Panc1 (cell line): Measurements from ENCODE around the gene HOXC11. TPM values are rescaled to one million over a fixed set of nuclear protein-coding genes. Genes with fewer than 3 reads are reported as not detected.

Experiments
- ATAC-seq: fragments of 200-7000 bp; cut with Tn5 transposase; 2 replicates; pipeline ENCODE4 v1.9.1; 2020; ENCODE audit warnings: mild to moderate bottlenecking, moderate library complexity
- BruUV-seq: library from RNA; stranded (reverse); fragments of 400-500 nt; replicated peaks from 2 replicates; lab custom pipeline; 2021; lab: Mats Ljungman, UMichigan
- CTCF ChIA-PET: fragments of 300-600 bp; sonication (Branson Sonifier 250); formaldehyde crosslinking; loops from one replicate; lab custom pipeline; 2022; ENCODE audit warnings: antibody characterized with exemption; lab: Charles Lee
- POLR2A ChIA-PET: fragments of 300-600 bp; sonication (Branson Sonifier 250); formaldehyde crosslinking; loops from one replicate; lab custom pipeline; 2022; ENCODE audit warnings: antibody characterized with exemption; lab: Charles Lee
- DNase-seq: peaks from one replicate; pipeline ENCODE4 v3.0.0-alpha.2; 2010; ENCODE audit warnings: low read depth, low spot score
- H3K27ac ChIP-seq: 2 replicates; pipeline ENCODE4 v1.5.1; 2011; ENCODE audit warnings: mild to moderate bottlenecking, low read length, inconsistent platforms
- H3K27me3 ChIP-seq: fragments of 200-500 bp; sonication (Bioruptor generic); 2 replicates; pipeline ENCODE4 v1.6.0; 2014; ENCODE audit warnings: low read length, inconsistent platforms; ENCODE audit not compliant: control insufficient read depth, insufficient read depth
- H3K36me3 ChIP-seq: fragments of 200-500 bp; sonication (Bioruptor generic); 2 replicates; pipeline ENCODE4 v1.5.1; 2014; ENCODE audit warnings: inconsistent platforms, mild to moderate bottlenecking, low read length, moderate library complexity; ENCODE audit not compliant: control insufficient read depth, insufficient read depth
- H3K4me1 ChIP-seq: 2 replicates; pipeline ENCODE4 v1.5.1; 2011; ENCODE audit warnings: inconsistent platforms, mild to moderate bottlenecking, low read length, moderate library complexity; ENCODE audit not compliant: control insufficient read depth, insufficient read depth
- H3K4me3 ChIP-seq, 2 experiments: 2 replicates each; pipeline ENCODE4 v1.5.1; 2011 to 2012; ENCODE audit warnings: low read depth in 2 of 2, low read length in 2 of 2, mild to moderate bottlenecking in 2 of 2, inconsistent platforms in 1 of 2, moderate library complexity in 1 of 2
- H3K9me3 ChIP-seq: fragments of 200-500 bp; sonication (Bioruptor generic); 2 replicates; pipeline ENCODE4 v1.5.1; 2014; ENCODE audit warnings: low read depth, mild to moderate bottlenecking, inconsistent platforms, low read length, moderate library complexity; ENCODE audit not compliant: control insufficient read depth, insufficient read depth
- CTCF ChIP-seq: fragments of 450-650 bp; IDR thresholded peaks from 2 replicates; pipeline ENCODE4 v1.5.1; 2017; ENCODE audit warnings: mild to moderate bottlenecking
- POLR2AphosphoS5 ChIP-seq: IDR thresholded peaks from 2 replicates; pipeline ENCODE4 v1.6.1; 2012; ENCODE audit warnings: mild to moderate bottlenecking, low read depth, low read length, moderate library complexity
- REST ChIP-seq, 2 experiments: IDR thresholded peaks; 2 replicates each; pipeline ENCODE4 v1.6.1; 2011 to 2012; ENCODE audit warnings: low read depth in 2 of 2, control low read depth in 1 of 2, low read length in 1 of 2, mild to moderate bottlenecking in 1 of 2, moderate library complexity in 1 of 2; ENCODE audit not compliant: insufficient read depth in 1 of 2
- SIN3A ChIP-seq: IDR thresholded peaks from 2 replicates; pipeline ENCODE4 v1.6.1; 2012; ENCODE audit warnings: low read depth, mild to moderate bottlenecking, low read length, moderate library complexity, borderline replicate concordance; ENCODE audit not compliant: insufficient read depth
- TCF7L2 ChIP-seq: IDR thresholded peaks from 2 replicates; pipeline ENCODE4 v1.6.1; 2011; ENCODE audit warnings: mild to moderate bottlenecking, low read depth, low read length, inconsistent platforms
- in situ Hi-C: cut with HindIII; loops from 2 replicates; pipeline ENCODE4 v1.10.0; 2016; ENCODE audit warnings: low sequenced_read_pairs, low pct_unique_long_range_greater_than_20kb
- intact Hi-C: fragments of 100-400 bp; cut with micrococcal nuclease; formaldehyde crosslinking; loops from one replicate; pipeline ENCODE4 v1.10.0; 2022; ENCODE audit not compliant: unreplicated experiment
- total RNA-seq: library from RNA; stranded (reverse); gene quantifications from one replicate; pipeline ENCODE4 v1.2.1, GENCODE V29; 2021; ENCODE audit not compliant: unreplicated experiment

Gene HOXC11
- total RNA-seq, 1 experiment from 2014 or later: 17.0 TPM

DNA sequence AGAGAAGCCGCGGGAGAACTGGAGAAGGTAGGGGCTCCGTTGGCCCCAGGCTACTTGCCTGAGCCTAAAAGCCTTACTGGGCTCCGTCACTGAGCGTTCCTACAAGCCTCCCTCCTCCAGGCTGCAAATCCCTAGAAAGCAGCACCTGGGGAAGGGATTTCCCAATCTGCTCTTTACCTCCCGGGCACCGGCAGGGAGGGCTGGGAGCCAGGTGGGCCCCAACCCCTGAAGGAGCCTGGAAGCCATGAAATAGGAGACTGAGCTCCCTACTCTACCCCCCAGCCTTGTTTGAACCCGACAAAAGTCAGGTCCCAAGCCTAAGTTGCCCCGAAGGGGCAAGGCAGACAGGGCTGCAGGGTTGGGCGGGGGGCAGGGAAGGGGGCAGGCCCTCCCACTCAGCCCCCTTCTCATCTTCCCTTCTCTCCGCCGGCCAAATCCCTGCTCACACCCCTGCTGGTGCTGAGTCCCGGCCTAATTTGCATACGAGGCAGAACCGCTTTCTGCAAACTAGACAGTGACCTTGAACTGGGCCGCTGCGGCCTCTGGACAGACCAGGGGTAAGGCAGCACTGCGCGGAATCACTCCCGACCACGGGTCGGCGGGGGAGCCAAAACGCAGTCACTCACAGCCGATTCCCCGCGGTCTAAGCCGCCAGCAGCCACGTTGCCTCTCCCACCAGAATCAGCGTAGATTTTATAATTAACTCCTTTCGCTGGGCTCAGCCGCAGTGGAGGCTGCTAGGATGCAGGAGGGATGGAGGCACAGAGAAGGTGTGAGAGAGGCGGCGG is 21.9 kb upstream of the HOXC11 start:
- no peak for TF ChIP-seq POLR2AphosphoS5
- TF ChIP-seq CTCF: no peak
- 0 out of 2 replicates have a peak, but pooled peaks have one; percentile 14 for TF ChIP-seq TCF7L2
- BruUV-seq: no TSS peak

DNA sequence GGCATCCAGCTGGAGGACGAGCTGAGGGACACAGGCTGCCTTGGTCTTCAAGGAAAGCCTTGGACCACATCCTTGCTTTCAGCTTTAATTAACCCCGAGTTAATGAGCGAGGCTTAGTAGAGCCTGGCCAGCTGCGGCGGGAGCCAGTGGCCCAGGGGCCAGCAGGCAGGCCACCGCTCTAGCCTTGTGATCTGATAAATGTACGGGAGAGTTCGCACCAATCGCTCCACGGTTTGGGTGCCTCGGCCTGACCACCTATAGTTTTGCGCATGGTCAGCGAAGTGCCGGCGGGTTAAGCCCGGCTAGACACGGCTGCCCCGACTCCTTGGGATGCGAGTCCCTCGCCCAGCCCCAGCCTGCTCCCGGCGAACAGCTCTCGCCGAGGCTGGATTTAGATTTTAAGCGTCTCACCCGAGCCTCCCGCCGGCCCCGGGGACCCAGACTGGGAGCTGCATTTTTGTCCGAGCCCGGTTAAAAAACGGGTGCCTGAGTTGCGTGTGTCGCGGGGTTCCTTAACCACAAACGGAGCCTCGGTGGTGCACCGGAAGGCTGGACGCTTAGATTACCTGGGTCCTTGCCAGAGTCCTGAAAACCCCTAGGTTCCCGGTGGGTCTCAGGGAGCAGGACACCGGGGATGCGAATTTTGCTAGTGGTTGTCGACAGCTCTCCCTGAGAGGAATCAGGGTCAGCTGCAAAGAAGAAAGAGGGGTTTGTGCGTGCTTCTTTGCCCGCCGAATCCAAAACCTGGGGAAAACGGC is 21.2 kb upstream of the HOXC11 start:
- ATAC-seq (no peak), DNase-seq (no peak)
- TF ChIP-seq SIN3A (no peak), REST (IDR thresholded peaks at IDR 0.05; ENCODE audit: insufficient read depth in 1 of 2, low read depth in 2 of 2, low read length in 1 of 2) (no peak), POLR2AphosphoS5 (no peak), TCF7L2 (no peak), CTCF (no peak)
- CTCF ChIA-PET: no interaction called here
- no TSS peak for BruUV-seq
- intact Hi-C loops (no loop called here), in situ Hi-C loops (no loop called here)
- Histone ChIP-seq H3K27ac (peak overlapping the region; percentile 98), H3K9me3 (no peaks in the 10 kb centered on the region), H3K4me1 (peaks cover 85% of the 10 kb centered on the region), H3K4me3 (no peak overlapping the region), H3K27me3 (no peaks in the 10 kb centered on the region), H3K36me3 (no peaks in the 10 kb centered on the region)
- POLR2A ChIA-PET: no interaction called here

More for the DNA sequence above, 21.9 kb upstream of the HOXC11 start:
- ChIA-PET POLR2A (interaction anchor here (0.6 kb wide), 1 partner anchor 14 kb away, joined by 3 read pairs; no protein-coding TSS in a partner anchor), CTCF (interaction anchor here (0.8 kb wide), 1 partner anchor 12 kb away, joined by 3 read pairs; the partner anchor contains the start of gene HOXC13)
- no peak for DNase-seq
- peak overlapping the region in 1 of 2 experiments; percentile 3; a peak in 1 of 4 replicates for H3K4me3 ChIP-seq
- H3K27ac ChIP-seq: peak overlapping the region; percentile 98
- H3K36me3 ChIP-seq: no peaks in the 10 kb centered on the region
- H3K4me1 ChIP-seq: peaks cover 85% of the 10 kb centered on the region
- in situ Hi-C loops: no loop called here
- no peaks in the 10 kb centered on the region for H3K9me3 ChIP-seq
- intact Hi-C loops: no loop called here
- no peaks in the 10 kb centered on the region for H3K27me3 ChIP-seq
- no peak for ATAC-seq
